NCI-H748 treated with DMSO at 0.1 percent for 48 hours (cell line): ENCODE data around the gene FREM2.

Experiments
- DNase-seq: peaks from one replicate; lab custom pipeline; 2025; lab: John Stamatoyannopoulos, UW

The FREM2 gene

DNA sequence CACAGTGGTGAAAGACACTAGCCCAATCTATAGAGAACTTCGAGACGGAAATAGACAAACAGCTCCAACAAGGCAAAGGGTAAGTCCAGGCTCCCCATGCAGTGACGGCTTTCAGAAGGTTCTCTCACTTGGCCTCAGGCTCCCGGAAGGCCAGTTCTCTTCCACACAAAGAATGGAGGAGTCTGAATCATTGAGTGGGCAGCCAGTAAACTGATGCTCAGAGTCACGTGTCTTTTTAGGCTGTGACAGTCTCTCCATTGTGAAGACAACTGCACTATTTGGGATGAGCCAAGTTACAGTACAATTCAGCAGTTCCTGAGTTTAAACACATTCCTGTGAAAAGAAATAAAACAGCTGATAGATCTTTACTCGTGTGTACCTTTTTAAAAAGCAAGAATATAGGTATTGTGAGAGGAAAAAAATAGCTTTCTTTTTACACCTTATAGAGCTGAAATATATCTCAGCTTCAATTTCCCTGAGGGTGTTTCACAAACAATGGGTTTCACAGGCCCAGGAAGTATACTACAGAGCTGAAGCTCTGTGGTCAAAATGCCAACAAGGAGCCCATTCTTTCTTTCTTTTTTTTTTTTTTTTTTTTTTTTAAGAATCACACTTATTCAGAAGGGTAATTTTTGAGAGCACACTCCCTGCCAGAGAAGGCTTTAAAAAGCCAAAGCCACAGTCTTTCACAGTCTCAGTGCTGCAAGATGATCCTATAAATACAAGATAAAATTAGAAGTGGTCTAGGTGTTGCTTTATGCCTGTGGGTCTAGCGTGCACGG lies 135.1 kb downstream of the FREM2 start:
- no peak for DNase-seq

DNA sequence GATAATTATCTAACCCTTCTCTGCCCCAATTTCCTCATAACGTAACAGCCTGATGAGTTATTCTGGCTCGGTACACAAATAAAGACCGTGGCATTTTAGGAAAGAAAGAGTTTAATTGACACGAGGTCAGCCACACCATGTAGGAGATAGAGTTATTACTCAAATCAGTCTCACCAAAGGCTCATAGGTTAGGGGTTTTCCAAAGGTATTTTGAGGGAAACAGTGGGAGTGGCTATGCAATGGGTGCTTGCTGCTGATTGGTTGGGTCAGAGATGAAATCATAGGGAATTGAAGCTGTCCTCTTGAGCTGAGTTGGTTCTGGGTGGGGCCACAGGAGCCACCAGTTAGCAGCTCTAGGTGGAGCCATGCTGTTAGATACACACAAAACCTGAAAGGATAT lies 137.5 kb downstream of the FREM2 start:
- DNase-seq, result no peak

DNA sequence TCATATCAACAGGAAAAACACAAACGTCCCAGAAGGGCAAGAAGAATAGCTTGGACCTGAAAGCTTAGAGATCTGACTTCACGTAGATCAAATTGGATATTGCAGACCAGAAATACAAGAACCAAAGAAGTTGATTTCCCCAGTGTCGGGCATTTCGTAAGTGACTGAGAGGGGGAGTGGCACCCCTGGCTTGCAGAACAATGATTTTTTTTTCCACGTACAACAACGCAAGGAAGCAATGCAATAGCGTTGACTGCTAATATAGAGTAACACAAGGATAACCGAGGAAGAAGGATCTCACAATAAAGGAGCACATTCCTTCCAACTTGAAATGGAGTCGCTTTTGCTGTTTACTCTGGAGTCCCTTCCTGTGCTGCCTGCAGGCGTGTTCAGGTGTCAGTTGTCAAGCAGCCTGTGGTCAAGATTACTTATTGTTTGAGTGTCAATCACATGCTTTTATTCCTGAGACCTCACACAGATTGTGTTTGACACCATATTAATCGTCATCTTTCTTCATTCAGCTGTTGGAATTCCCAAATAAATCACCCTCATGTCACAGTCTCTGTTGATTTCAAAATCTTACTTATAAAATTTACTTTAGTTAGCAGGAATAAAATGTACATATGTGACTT lies 139.4 kb downstream of the FREM2 start:
- no peak for DNase-seq

DNA sequence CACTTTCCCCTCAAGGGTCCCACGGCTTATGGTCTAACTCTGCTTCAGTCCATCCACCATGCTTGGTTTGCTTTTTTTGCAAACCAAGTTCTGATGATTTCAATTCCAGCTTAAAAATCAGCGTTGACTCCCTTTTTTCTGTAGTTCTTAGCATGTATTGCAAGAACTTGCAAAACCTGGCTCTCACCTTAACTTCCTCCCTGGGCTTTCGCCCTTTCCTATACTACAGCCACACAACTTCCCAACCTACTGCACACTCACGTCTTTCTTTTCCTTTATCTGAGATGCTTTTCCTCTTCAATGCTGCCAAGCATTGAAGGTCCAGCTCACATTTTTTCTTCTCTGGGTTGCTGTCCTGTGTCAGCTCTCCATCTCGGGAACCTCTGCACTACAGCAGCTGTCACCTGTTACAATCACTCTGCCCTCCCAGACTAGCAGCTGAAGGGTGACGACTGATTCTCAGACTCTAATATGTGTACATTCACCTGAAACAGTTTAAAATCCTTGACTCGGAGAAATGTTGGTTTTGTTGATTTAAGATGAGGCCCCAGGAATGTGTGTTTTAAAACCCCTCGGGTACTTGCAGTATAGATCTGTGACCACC lies 143.7 kb downstream of the FREM2 start:
- DNase-seq, result no peak

DNA sequence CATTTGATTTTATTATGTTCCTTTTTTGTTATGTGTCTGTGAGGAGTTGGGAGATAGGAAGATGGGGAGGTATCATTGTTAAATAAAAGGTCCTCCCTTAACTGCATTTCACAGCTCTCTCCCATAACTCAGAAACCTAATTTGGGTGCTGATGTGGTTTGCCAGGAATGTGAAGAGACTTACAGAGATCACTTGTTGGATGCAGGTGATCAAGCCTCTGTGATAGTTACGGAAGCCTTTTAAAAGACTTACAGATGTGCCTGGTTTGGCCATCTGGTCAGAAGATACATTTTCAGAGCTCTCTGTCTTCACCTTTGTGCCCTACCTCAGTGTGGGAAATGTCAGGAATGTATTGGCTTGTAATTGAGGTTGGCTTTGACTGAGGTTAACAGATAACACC lies 157.7 kb downstream of the FREM2 start:
- DNase-seq, result no peak

DNA sequence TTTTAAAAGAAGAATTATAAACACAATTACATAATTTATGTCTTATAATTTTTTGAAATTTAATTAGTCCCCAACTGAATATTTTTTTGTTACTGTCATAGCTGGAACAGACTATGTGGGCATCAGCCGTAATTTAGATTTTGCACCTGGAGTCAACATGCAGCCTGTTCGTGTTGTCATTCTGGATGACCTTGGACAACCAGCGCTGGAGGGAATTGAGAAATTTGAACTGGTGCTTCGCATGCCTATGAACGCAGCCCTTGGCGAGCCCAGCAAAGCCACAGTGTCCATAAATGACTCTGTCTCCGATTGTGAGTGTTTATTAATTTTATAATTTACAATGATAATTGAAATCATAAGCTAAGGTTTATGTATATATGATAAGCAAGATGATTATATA lies 161.5 kb downstream of the FREM2 start:
- DNase-seq, result no peak

DNA sequence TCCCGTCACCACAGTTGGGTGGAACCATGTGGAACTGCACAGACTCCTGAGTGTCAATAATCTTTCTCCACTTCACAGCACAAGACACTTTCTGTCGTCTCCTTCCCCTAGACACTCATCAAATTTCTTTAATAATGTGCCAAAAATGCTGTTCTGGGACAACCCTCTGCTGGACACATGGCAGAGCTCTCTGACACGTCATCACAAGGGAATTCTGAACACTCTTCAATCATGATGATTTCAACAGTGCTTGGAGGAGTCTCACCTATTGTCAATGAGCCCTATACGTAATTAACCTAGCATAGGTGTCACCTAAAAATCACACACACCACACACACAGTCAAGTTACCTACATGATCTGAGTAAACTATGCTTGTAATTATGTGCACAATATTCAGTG lies 162.4 kb downstream of the FREM2 start:
- DNase-seq, result no peak

DNA sequence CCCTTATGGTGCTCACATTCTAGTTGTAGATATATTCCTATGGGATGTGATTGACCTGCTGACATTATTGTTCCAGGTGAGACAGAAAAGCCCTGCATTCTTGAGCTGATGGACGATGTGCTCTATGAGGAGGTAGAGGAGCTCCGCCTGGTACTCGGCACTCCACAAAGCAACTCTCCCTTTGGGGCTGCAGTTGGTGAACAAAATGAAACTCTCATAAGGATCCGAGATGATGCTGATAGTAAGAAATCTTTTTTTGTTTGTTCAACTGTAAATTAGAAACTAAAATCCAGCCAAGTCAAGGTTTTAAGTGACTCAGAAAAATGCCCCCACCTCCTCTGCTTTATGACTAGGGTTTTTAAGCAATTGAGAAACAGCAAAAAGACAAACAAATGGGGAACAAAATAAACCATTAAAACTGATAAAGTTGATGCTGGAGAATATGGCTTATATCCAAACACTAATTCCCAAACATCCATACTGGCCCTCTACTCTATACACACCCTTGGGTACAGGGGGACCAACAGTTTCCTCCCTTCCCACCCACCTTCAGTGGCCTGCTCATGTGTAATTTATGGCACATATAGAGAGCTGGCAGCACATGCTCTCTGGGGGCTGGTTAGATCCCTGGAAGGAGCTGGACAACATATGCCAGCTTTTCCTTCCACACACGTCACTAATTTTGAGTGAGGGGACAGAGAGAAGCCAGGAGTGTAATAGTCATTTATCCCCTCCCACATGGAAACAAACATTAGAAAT lies 164.2 kb downstream of the FREM2 start:
- DNase-seq, result no peak

DNA sequence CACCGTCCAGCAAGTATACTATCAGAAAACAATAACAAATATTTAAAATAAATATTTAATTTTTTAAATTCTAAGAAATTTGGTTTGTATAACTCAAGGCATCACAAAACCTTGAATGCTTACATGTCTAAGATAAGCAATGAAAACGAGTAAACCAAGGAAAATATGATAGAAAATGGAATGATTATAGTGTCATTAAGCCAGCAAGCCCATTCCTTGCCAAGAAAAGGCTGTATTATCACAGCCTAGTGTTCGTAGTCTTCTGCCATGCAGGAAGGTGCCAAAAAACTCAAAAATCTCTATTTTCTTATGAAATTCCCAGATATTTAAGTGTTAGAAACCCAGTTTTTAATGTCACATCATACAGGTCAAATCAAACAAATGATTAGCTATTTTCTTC lies 167.3 kb downstream of the FREM2 start:
- DNase-seq, result peak; percentile 67

DNA sequence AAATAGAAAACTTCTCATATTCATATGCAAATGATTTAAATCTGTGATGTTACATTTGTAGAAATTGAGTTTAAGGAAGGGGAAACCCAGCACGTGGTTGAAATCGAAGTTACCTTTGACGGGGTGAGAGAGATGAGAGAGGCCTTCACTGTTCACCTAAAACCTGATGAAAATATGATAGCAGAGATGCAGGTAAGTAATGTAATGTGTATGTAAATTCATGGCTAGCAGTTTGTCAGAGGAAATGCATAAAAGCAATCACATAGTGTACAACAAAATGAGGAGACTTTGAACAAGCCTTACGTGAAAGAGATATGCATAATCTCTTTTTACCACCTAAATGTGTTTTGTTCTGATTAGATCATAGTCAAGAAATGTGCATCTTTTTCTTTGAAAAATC lies 169.2 kb downstream of the FREM2 start:
- no peak for DNase-seq

DNA sequence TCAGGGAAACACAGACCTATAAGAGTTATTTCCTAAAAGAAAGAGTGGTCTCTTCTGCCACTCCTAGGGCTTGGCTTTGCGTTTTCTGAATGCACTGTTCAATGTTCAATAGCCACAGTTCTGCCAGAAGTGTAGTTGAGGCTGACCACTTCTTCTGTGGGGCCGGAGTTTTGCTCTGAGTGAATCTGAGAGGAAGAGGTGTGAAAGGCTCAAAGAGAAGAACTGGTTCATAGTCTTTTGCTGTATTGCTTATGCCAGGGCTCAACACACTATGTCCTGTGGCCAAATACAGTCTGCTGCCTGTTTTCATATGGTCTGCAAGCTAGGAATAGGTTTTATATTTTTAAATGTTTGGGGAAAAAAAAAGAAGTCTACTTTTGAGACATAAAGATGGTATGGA lies 175.6 kb downstream of the FREM2 start:
- no peak for DNase-seq

DNA sequence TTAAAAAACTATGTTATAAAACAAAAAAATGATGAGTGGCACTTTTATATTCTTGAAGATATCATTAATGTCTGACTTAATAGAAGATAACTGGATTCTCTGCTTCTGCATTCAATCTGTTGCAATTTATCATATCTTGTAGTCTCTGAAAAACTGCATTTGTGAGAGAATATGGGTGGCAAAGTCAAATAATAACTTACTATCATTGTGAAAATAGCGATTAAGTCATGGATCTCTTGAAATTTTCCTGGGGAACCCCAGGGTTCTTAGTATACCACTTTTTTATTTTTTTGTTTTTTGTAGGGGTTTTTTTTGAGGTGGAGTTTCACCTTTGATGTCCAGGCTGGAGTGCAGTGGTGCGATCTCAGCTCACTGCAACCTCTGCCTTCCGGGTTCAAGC lies 176.7 kb downstream of the FREM2 start:
- DNase-seq, result no peak

DNA sequence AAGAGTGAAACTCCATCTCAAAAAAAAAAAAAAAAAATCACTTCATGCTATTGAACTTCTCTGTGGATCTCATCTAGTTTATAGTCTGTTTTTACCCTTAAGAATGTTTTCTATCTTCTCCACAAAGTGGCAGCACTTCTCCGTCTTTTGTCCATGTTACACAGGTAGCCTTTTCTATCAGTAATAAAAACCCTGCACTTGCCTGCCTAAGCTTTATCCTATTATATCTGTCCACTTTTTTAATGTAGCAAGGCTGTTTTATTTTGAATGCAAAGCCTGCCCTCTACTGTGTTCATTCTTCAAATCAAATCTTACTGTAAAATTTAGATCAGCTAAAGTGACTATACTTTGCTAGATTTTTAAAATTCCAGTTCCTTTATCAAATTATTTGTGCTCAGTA lies 179.8 kb downstream of the FREM2 start:
- no peak for DNase-seq

DNA sequence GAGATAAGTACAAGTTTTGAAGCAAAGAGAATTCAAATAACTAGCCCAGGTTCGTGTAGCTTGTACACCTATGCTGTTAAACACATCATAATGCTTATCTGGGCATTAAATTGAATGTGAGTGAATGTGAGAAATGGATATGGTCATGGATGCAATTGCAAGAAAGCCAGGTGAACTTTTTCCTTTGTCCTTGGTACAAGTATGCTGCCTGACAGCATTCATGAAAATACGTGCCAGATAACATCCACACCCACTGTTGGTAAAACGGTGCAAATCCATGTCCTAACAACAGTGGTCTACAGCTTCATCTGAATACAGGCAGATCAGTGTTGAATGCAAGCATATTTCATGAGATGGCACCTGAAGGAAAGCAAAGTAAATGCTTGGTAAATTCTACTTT lies 181.5 kb downstream of the FREM2 start:
- no peak for DNase-seq

DNA sequence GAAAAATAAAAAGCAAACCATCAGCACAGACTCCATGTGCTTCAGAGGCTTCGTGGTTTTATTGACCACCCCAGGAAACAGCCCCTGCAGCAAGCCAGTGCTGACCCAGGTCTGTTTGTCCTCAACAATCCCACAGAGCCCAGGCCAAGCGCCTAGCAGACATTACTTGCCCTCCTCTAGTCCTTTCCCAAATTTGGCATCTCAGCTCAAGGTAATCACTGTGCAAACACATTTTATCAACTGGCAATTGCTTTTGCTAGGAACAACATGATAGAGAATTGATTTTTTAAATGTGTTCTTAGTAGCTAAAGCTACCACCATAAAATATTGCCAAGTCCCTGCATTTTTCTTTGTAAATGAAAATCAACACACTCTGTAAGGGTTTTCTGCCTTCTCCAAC lies 182.0 kb downstream of the FREM2 start:
- no peak for DNase-seq

DNA sequence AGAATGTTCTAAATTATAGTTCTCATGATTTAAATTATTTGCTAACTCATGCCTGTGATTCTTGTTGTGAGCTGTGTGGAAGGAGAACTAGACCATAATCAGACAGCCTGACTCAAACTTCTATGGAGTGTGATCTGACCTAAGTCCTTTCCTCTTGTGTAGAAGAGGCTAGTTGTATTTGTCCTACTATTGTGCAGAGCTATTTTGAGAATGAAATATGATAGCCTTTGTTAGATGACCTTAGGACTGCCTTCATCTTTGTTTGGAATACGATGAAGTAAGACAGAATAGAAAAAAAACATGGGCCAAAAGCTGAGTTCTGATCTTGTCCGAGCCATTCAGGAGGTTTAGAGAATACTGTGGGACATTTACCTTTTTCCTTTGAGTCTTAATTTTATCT lies 184.4 kb downstream of the FREM2 start:
- DNase-seq, result no peak

DNA sequence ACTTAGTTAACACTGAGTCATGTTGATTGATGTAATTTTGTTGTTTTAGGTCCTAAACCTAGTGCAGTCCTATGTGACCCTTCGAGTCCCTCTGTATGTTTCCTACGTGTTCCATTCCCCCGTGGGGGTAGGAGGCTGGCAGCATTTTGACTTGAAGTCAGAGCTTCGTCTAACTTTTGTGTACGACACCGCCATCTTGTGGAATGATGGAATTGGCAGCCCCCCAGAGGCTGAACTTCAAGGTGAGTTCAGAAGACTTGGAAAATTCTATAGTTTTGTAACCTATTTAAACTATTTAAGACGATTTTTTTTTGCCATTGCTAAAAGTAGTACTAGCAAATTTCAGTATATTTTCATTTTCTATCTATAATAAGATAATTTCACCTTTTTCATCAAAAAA lies 185.8 kb downstream of the FREM2 start:
- peak; percentile 64 for DNase-seq

DNA sequence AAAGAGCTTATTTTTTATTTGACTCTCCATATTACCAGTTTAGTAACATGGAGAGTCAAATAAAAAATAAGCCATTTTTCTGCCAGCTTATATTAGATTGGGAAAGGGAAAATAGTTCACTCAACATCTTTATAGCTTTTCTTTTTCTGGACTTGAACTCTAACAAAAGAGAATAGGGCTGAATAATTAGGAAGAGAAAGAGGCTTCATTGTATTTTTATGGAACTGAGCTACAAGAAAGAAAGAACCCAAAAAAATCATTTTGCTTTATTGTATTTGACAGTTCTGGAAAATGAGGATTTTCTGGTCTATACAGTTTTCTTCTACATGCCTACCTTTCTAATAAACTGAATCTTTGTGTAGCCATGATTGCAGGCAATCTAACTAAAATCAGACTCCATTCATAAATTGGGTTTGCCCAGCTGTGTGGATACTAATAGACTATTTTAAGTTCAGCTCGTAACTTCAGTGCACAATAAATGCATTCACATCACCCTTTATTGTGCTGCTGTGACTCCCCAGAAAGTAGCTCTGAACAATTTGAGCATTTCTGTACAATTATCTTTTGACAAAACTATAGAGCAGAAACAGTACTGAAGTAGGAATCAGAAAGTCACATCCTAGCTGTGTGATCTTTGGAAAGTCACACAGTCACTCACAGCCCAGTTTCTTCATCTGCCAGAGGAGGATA lies 188.5 kb downstream of the FREM2 start:
- no peak for DNase-seq

DNA sequence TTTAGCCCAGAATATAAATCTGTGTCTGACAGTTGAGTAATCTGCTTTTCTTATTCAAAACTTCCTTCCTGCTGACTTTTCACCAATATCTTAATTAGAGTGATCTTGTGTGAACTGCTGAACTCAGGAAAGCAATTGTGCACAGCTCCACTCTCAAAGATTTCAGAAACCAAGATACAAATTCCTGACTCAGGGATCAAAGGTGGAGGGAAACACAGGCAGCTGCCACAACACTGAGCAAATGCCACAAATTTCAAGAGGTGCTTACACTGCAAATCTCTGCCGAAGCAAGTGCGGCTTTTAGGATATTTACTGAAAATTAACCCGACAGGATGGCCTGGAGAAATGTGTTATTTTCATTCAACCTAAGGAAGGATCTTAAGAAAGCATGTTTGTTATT lies 192.4 kb downstream of the FREM2 start:
- no peak for DNase-seq

DNA sequence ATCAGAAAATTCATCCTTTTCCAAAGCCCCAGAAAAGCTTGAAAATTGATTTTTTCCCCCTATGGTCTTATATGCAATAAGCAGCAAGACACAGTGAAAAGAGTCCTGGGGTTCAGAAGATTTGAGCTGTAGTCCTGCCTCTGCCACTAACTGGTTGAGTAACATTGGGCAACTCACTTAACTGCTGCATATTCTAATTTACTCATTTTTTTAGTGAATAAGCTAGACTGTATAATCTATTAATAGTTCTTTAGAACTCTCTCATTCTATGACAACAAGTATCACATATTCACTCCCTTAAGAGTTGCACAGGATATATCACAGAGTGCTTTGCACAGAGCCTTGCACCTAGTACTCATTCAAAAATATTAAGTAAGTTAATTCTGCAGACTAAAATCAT lies 192.9 kb downstream of the FREM2 start:
- DNase-seq, result no peak

DNA sequence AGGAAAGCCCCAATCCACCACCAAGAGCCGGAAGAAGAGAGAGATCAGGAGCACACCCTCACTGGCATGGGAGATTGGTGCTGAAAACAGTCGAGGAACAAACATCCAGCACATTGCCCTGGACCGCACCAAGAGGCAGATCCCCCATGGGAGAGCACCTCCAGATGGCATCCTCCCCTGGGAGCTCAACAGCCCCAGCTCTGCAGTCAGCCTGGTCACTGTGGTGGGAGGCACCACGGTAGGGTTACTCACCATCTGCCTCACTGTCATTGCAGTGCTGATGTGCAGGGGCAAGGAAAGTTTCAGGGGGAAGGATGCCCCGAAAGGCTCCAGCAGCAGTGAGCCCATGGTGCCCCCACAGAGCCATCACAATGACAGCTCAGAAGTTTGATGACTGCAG lies 193.5 kb downstream of the FREM2 start:
- no peak for DNase-seq

DNA sequence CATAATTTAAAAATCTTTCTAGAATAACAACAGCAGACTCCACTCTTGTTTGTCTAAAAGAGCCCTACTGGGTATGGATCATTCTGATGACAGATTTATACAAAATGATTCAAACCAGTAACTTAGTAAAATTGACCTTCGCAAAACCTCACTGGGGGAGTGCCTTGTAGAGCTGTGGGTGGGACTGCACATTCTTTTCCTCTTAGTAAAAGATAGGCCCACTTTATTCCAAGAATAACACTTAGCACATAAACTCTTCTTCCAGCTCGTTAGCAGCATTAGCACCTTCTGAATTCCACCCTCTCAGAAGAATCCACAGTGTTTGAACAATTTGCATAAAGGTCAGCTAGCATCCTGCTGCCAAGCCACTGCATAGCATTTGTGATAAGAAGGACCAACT lies 196.9 kb downstream of the FREM2 start:
- no peak for DNase-seq
